ENCODE measurements around the gene PRKCA. TPM values are rescaled to one million over a fixed set of nuclear protein-coding genes. Genes with fewer than 3 reads are reported as not detected.
"Not testable (repeated sequence)": the region's sequence is repeated elsewhere in the genome, so short reads cannot be mapped to it uniquely, and the experiment has no call there.

Gene PRKCA
- total and polyA plus RNA-seq, 4 donors = 3.0 to 14.1 (median 5.4) TPM

GRCh38 chr17:66477615-66478283 is 175.3 kb downstream of the PRKCA start:
- peaks cover 0 to 2% (median 0%) of the 10 kb centered on the region in 4 donors for H3K4me1 ChIP-seq (ENCODE audit: control insufficient read depth in 4 of 4, insufficient read depth in 4 of 4, low read length in 3 of 4)
- H3K27ac ChIP-seq (ENCODE audit: low read depth in 1 of 2, low read length in 2 of 2) = no peak overlapping the region
- no peak overlapping the region for H3K9ac ChIP-seq (ENCODE audit: low read depth in 1 of 2, low read length in 2 of 2)
- WGBS = 62% methylated on average over 11 of the region's 11 CpGs
- TF ChIP-seq FOXA2 (IDR thresholded peaks at IDR 0.05) (no peak), EGR1 (IDR thresholded peaks at IDR 0.05; ENCODE audit: low read depth in 2 of 2) (no peak), HNF4G (IDR thresholded peaks at IDR 0.05) (no peak), ATF3 (IDR thresholded peaks at IDR 0.05) (no peak)
- TF ChIP-seq, protein P1, sequence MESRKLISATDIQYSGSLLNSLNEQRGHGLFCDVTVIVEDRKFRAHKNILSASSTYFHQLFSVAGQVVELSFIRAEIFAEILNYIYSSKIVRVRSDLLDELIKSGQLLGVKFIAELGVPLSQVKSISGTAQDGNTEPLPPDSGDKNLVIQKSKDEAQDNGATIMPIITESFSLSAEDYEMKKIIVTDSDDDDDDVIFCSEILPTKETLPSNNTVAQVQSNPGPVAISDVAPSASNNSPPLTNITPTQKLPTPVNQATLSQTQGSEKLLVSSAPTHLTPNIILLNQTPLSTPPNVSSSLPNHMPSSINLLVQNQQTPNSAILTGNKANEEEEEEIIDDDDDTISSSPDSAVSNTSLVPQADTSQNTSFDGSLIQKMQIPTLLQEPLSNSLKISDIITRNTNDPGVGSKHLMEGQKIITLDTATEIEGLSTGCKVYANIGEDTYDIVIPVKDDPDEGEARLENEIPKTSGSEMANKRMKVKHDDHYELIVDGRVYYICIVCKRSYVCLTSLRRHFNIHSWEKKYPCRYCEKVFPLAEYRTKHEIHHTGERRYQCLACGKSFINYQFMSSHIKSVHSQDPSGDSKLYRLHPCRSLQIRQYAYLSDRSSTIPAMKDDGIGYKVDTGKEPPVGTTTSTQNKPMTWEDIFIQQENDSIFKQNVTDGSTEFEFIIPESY (IDR thresholded peaks at IDR 0.05) = no peak
- no peaks in the 10 kb centered on the region for H3K9me3 ChIP-seq (ENCODE audit: control insufficient read depth in 4 of 4, low read length in 3 of 4)
- H3K36me3 ChIP-seq (ENCODE audit: control insufficient read depth in 4 of 4, insufficient read depth in 3 of 4, low read depth in 1 of 4, low read length in 3 of 4) = peaks cover 0 to 1% (median 0%) of the 10 kb centered on the region in 4 donors
- DNase-seq (ENCODE audit: low spot score) = no peak
- H3K27me3 ChIP-seq (ENCODE audit: control insufficient read depth in 4 of 4, insufficient read depth in 4 of 4, low read length in 3 of 4) = no peaks in the 10 kb centered on the region
- H3K4me3 ChIP-seq (ENCODE audit: low read depth in 1 of 3, low read length in 3 of 3) = no peak overlapping the region

- not testable (repeated sequence) for H3K36me3 ChIP-seq (ENCODE audit: control insufficient read depth in 4 of 4, insufficient read depth in 3 of 4, low read depth in 1 of 4, low read length in 3 of 4); H3K27ac ChIP-seq (ENCODE audit: low read depth in 1 of 2, low read length in 2 of 2); H3K9me3 ChIP-seq (ENCODE audit: control insufficient read depth in 4 of 4, low read length in 3 of 4); DNase-seq (ENCODE audit: low spot score); H3K27me3 ChIP-seq (ENCODE audit: control insufficient read depth in 4 of 4, insufficient read depth in 4 of 4, low read length in 3 of 4); H3K4me1 ChIP-seq (ENCODE audit: control insufficient read depth in 4 of 4, insufficient read depth in 4 of 4, low read length in 3 of 4); H3K4me3 ChIP-seq (ENCODE audit: low read depth in 1 of 3, low read length in 3 of 3); H3K9ac ChIP-seq (ENCODE audit: low read depth in 1 of 2, low read length in 2 of 2)
- WGBS = 95% methylated on average over 2 of the region's 2 CpGs
Measured at GRCh38 chr17:66479230-66479889, 176.9 kb downstream of the PRKCA start.

DNA sequence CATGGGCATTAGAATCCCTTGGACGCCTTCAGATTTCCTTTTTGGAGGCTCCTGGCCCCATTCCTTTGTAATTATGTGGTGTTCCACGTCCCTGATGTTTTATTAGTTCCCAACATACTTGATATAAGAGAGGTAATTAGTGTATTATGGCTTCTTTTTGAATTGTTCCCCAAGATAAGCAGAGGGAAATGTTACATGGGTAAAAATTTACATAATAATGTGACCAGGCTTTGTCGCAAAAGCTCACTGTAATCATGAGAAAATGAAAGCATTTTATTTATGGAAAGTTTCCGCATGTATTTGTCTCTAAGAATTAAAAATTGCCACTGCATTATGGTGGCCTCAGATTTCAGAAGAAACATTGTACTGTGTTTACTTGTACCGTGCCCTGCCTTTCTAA is 177.8 kb downstream of the PRKCA start:
- Histone ChIP-seq H3K9ac (ENCODE audit: low read depth in 1 of 2, low read length in 2 of 2) (no peak overlapping the region), H3K27ac (ENCODE audit: low read depth in 1 of 2, low read length in 2 of 2) (no peak overlapping the region), H3K4me1 (ENCODE audit: control insufficient read depth in 4 of 4, insufficient read depth in 4 of 4, low read length in 3 of 4) (peaks cover 0 to 3% (median 0%) of the 10 kb centered on the region in 4 donors), H3K36me3 (ENCODE audit: control insufficient read depth in 4 of 4, insufficient read depth in 3 of 4, low read depth in 1 of 4, low read length in 3 of 4) (peaks cover 0 to 1% (median 0%) of the 10 kb centered on the region in 4 donors), H3K27me3 (ENCODE audit: control insufficient read depth in 4 of 4, insufficient read depth in 4 of 4, low read length in 3 of 4) (no peaks in the 10 kb centered on the region), H3K9me3 (ENCODE audit: control insufficient read depth in 4 of 4, low read length in 3 of 4) (no peaks in the 10 kb centered on the region), H3K4me3 (ENCODE audit: low read depth in 1 of 3, low read length in 3 of 3) (no peak overlapping the region)
- TF ChIP-seq GABPA (IDR thresholded peaks at IDR 0.05 in 1 of 2, conservative IDR thresholded peaks at IDR 0.05 in 1 of 2) (no peak), SP1 (IDR thresholded peaks at IDR 0.05) (no peak), FOXA1 (IDR thresholded peaks at IDR 0.05) (no peak), CTCF (IDR thresholded peaks at IDR 0.05; ENCODE audit: low read depth, low read length, missing input control) (no peak), YY1 (IDR thresholded peaks at IDR 0.05) (no peak), EGR1 (IDR thresholded peaks at IDR 0.05; ENCODE audit: low read depth in 2 of 2) (no peak), TAF1 (conservative IDR thresholded peaks at IDR 0.05) (no peak), HNF4G (IDR thresholded peaks at IDR 0.05) (no peak), RAD21 (IDR thresholded peaks at IDR 0.05) (no peak), NR2F2 (IDR thresholded peaks at IDR 0.05) (no peak), ATF3 (IDR thresholded peaks at IDR 0.05) (no peak)
- TF ChIP-seq, protein P1 (IDR thresholded peaks at IDR 0.05) = no peak
- TF ChIP-seq, protein P2, sequence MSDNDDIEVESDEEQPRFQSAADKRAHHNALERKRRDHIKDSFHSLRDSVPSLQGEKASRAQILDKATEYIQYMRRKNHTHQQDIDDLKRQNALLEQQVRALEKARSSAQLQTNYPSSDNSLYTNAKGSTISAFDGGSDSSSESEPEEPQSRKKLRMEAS (IDR thresholded peaks at IDR 0.05) = no peak
- DNase-seq (ENCODE audit: low spot score) = no peak
- 86% methylated on average over 5 of the region's 5 CpGs for WGBS

All from liver (tissue), 9 donors.